Uterus (tissue), 4 donors: ENCODE measurements around the gene EFCAB5. TPM values are rescaled to one million over a fixed set of nuclear protein-coding genes. Genes with fewer than 3 reads are reported as not detected.

ENCODE experiments used
- DNase-seq, 2 donors: peaks; one replicate each; pipeline ENCODE4 v3.0.0-alpha.2; 2019 to 2020
- H3K27ac ChIP-seq, 2 donors: fragments of 200-600 bp; sonication (generic); 1 replicate in 1 of 2; 2 replicates in 1 of 2; pipeline ENCODE4 v1.5.1; 2016 to 2018
- H3K27me3 ChIP-seq, 2 donors: fragments of 200-600 bp; sonication (generic); one replicate each; pipeline ENCODE4 v1.5.1; 2018 to 2019; ENCODE audit warnings: control low read depth in 1 of 2
- H3K36me3 ChIP-seq, 2 donors: fragments of 200-600 bp; sonication (generic); one replicate each; pipeline ENCODE4 v1.5.1; 2019; ENCODE audit warnings: control low read depth in 1 of 2
- H3K4me1 ChIP-seq, 2 donors: fragments of 200-600 bp; sonication (generic); one replicate each; pipeline ENCODE4 v1.5.1; 2018 to 2019; ENCODE audit warnings: control low read depth in 1 of 2
- H3K4me3 ChIP-seq, 2 donors: fragments of 200-600 bp; sonication (generic); 1 replicate in 1 of 2; 2 replicates in 1 of 2; pipeline ENCODE4 v1.5.1; 2018 to 2019; ENCODE audit warnings: mild to moderate bottlenecking in 1 of 2
- H3K9me3 ChIP-seq, 2 donors: fragments of 200-600 bp; sonication (generic); one replicate each; pipeline ENCODE4 v1.5.1; 2019; ENCODE audit warnings: control low read depth in 1 of 2
- CTCF ChIP-seq, 4 experiments: fragments of 200-600 bp in 2 of 4; fragments of 450-650 bp in 2 of 4; sonication (generic) in 2 of 4; IDR thresholded peaks; one replicate each; pipeline ENCODE4 v1.5.1; 2016 to 2019; ENCODE audit warnings: antibody characterized with exemption in 4 of 4, mild to moderate bottlenecking in 2 of 4, moderate library complexity in 1 of 4
- POLR2A ChIP-seq, 2 donors: fragments of 450-650 bp; IDR thresholded peaks; one replicate each; pipeline ENCODE4 v1.6.1; 2016; ENCODE audit warnings: antibody characterized with exemption in 2 of 2, mild to moderate bottlenecking in 1 of 2, moderate library complexity in 1 of 2
- intact Hi-C: fragments of 100-400 bp; cut with DNase I; formaldehyde crosslinking; loops from one replicate; pipeline ENCODE4 v1.15.1; 2023; ENCODE audit warnings: low total_unique reads
- total RNA-seq, 4 donors: library from RNA; depleted of rRNA in 3 of 4; stranded (reverse); fragments of >200 nt in 3 of 4; gene quantifications; one replicate each; pipeline versions ENCODE4 v1.1.0 to v1.2.4, GENCODE V29; 2014 to 2023
- donor health status: DM: yes; HTN: yes; CAD: no.

EFCAB5 gene
- total RNA-seq, 4 donors from 2014 or later = 0.27 to 0.97 TPM; not detected in 2

- Histone ChIP-seq H3K4me1 (no peaks in the 10 kb centered on the region), H3K36me3 (no peaks in the 10 kb centered on the region), H3K27ac (no peak overlapping the region), H3K4me3 (no peak overlapping the region), H3K27me3 (no peaks in the 10 kb centered on the region), H3K9me3 (no peaks in the 10 kb centered on the region)
- TF ChIP-seq CTCF (IDR thresholded peaks at IDR 0.05) (no peak), POLR2A (IDR thresholded peaks at IDR 0.05) (no peak)
- intact Hi-C loops = no loop called here
- DNase-seq = no peak
Observed at GRCh38 chr17:29973005-29973404, 31.6 kb downstream of the EFCAB5 start.

- no peak for TF ChIP-seq POLR2A (IDR thresholded peaks at IDR 0.05)
- TF ChIP-seq CTCF (IDR thresholded peaks at IDR 0.05) = no peak
- Histone ChIP-seq H3K27ac (no peak overlapping the region), H3K4me1 (no peaks in the 10 kb centered on the region), H3K36me3 (no peaks in the 10 kb centered on the region), H3K9me3 (no peaks in the 10 kb centered on the region), H3K4me3 (no peak overlapping the region), H3K27me3 (no peaks in the 10 kb centered on the region)
- intact Hi-C loops = no loop called here
- no peak for DNase-seq
Observed at GRCh38 chr17:29977836-29978235, 36.4 kb downstream of the EFCAB5 start.

GRCh38 chr17:29980261-29980660 is 38.8 kb downstream of the EFCAB5 start:
- intact Hi-C loops = no loop called here
- Histone ChIP-seq H3K36me3 (no peaks in the 10 kb centered on the region), H3K27ac (no peak overlapping the region), H3K4me3 (no peak overlapping the region), H3K4me1 (no peaks in the 10 kb centered on the region), H3K27me3 (no peaks in the 10 kb centered on the region), H3K9me3 (no peaks in the 10 kb centered on the region)
- DNase-seq = no peak
- TF ChIP-seq POLR2A (IDR thresholded peaks at IDR 0.05) (no peak), CTCF (IDR thresholded peaks at IDR 0.05) (no peak)

DNA sequence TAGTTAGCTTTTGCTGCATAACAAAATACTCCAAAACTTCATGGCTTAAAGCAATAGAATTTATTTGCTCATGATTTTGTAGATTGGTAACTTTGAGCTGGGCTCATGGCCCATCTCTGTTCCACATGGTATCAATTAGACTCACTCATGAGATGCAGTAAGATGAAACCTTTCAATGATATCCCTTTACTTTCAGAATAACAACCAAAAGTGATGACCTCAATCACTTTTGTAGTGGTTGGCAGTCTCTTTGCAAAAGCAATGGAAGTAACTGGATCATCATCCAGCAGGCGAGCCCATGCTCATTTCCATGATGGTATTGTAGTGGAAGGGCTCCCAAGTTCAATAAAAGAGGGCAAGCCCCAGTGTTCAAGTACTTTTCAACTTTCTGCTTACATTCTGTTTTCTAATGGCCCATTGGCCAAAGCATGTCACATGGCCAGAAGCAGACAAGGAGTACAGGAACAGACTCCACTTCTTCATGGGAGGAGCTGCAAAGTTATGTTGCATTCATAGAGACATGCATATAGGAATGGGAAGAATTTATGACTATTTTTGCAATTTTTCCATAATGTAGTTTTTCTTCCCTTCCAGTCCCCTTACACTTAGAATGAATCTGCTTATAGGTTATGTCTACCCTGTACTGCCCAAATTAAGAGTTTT is 41.7 kb downstream of the EFCAB5 start:
- H3K27ac ChIP-seq = no peak overlapping the region
- TF ChIP-seq POLR2A (IDR thresholded peaks at IDR 0.05) (no peak), CTCF (IDR thresholded peaks at IDR 0.05) (no peak)
- H3K9me3 ChIP-seq = no peaks in the 10 kb centered on the region
- no peaks in the 10 kb centered on the region for H3K27me3 ChIP-seq
- no peaks in the 10 kb centered on the region for H3K4me1 ChIP-seq
- intact Hi-C loops = no loop called here
- no peak for DNase-seq
- H3K4me3 ChIP-seq = no peak overlapping the region
- no peaks in the 10 kb centered on the region for H3K36me3 ChIP-seq

DNA sequence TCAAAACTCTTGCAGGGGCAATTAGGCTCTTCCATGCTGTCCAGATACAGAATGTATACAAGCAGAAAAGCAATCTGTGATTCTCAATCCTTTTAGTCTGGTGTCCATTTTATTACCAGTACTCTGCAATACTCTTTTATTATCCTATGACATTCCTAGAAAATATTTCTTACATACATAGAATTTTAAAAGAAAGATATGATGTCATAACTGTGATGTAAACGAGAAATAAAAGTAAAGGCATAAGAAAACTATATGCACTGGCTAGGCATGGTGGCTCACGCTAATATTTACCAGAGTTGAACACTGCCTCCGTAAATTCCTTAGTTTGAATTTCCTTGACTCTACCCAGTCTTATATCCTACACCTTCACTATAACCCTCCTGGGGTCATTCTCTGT is 55.0 kb downstream of the EFCAB5 start:
- no peak overlapping the region for H3K27ac ChIP-seq
- TF ChIP-seq POLR2A (IDR thresholded peaks at IDR 0.05) (no peak), CTCF (IDR thresholded peaks at IDR 0.05) (no peak)
- no peaks in the 10 kb centered on the region for H3K27me3 ChIP-seq
- peaks cover 0 to 4% of the 10 kb centered on the region in 2 donors for H3K9me3 ChIP-seq
- DNase-seq = no peak
- no peaks in the 10 kb centered on the region for H3K36me3 ChIP-seq
- no peak overlapping the region for H3K4me3 ChIP-seq
- intact Hi-C loops = no loop called here
- H3K4me1 ChIP-seq = no peaks in the 10 kb centered on the region
